ENCODE results near the gene SAMD9.

DNA sequence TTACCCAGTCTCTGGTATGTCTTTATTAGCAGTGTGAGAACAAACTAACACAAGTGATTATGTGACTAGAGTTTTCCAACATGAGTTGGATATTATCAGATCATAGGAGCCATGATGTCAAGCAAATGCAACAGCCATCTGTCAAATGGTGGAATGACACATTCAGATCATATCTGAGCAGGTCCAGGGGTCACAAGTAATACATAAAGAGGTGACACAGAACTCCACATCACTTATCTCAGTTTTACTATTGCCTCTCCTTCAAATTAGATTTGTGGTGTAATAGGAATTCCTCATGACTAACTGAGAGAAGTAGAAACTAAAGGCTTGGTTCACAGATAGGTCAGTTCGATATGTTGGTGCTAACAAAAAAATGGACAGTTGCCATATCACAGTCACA is 42.6 kb upstream of the SAMD9 start:
- TF ChIP-seq EZH2 (IDR thresholded peaks at IDR 0.05; ENCODE audit: insufficient read depth, poor library complexity, severe bottlenecking) (no peak), EZH2phosphoT487 (IDR thresholded peaks at IDR 0.05; ENCODE audit: insufficient read depth, low read depth) (no peak)

All from GM23248 (cell line).